Activated naive CD4-positive, alpha-beta T cell treated with anti-CD3 and anti-CD28 coated beads, Interleukin-2, amount 50 U/mL, for 16 hours (primary cell): ENCODE measurements around the gene SH2B3.
"Not testable (repeated sequence)": the region's sequence is repeated elsewhere in the genome, so short reads cannot be mapped to it uniquely, and the experiment has no call there.

Experiments used
- DNase-seq: peaks from one replicate; pipeline ENCODE4 v3.0.0-alpha.2; 2020

SH2B3 gene

DNA sequence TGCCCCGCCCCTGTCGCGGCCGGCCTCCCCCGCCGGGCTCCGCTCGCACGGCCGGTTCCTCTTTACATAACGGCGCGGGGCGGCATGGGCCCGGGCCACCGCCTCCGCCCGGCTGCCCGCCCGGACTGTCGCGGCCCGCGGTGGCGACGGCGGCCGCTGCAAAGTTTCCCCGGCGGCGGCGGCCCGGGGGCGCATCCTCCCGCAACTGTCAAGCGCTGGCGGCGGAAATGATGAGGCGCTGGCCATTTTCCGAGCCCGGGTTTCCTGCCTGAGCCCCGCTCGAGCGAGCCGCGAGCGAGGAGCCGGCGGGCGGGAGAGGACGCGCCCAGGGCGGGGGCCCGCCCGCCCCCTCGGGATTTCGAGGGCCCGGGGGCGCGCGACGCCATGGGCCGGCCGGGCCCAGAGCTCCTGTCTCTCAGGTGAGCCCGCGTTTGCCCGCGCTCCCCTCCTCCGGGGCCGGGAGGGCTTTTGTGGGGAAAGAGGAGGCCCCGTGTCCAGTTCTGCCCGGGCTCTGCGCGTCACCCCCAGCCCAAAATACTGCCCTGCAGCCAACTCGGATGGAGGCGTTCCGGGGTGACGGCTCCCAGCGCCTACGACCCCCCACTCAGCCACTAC, at the start of gene SH2B3:
Gene SH2B3, plus strand, starts transcription at position 65 of the 615 bp plus-strand sequence. CDS start 12,223 bp downstream, outside the sequence.
- peak; percentile 78 for DNase-seq

DNA sequence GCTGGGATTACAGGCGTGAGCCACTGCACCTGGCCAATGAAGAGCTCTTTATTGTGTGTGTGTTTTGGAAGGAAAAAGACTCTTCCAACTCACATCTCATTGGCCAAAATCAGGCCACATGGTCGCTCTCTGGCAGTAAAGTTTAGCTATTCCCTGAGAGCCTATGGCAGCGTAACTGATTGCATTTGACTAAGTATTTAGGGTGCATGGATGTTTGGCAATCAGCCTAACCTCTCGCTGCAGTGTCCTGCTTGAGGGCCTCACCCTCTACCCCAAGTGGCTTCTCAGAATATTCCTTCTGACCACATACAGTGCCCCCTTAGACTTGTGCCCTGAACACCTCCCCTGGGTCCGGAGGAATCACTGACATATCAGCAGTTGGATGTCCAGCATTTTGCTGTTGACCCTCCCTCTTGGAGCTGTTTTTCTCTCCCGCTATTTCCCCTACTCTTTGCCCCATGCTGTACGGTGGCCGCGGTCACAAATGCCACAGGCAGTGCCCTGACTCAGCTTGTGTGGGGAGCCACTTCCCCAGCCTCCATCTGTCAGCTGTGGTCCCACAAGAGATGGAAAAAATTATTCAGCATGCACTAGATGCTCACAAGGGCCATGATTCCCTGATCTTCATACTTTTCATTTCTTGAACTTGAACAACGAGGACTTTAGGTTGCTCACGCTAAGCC, 46.4 kb upstream of the SH2B3 start:
- DNase-seq, result peak; percentile 22

DNA sequence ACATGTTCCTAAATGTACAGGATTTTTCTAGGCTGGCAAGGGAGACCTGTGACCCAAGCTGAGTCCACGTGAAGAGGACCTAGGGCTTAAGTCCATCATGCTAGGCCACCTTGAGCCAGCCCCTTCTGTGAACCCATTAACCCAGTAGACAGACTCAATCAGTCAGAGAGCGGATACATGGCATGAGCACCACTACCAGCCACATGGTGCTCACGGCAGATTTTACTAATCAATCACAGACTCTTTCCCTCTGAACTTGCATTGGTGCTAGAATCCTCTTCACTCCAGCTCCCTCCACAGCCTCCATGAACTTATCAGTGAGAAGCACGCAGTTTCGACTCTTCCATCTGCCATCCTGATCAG, 45.8 kb upstream of the SH2B3 start:
- no peak for DNase-seq

DNA sequence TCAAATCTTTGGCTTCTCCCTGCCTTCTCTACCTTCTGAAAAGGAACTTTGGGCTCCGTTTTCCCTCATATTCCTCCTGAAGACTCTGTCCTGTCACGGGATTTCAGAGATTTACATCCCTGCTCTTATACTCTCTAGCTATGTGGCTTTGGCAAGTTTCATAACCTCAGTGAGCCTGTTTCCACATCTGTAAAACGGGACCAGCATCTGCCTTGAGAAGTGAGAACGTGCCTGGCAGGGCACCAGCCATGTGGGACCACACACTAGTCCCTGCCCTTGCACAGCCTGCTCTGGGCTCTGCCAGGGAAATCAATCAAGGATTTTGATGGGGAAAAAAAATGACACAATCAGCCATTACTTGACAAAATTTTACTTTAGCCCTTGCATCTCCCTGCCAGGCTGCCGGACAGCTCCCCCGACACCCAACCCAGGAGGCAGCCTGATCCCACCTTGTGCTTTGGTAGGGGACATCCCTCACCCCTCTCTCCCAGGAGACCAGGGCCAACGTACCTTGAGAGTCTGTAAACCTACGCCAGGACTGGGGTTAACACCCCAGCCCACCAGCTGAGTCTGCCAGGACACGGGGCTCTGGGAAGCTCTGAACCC, 45.3 kb upstream of the SH2B3 start:
- DNase-seq, result no peak

DNA sequence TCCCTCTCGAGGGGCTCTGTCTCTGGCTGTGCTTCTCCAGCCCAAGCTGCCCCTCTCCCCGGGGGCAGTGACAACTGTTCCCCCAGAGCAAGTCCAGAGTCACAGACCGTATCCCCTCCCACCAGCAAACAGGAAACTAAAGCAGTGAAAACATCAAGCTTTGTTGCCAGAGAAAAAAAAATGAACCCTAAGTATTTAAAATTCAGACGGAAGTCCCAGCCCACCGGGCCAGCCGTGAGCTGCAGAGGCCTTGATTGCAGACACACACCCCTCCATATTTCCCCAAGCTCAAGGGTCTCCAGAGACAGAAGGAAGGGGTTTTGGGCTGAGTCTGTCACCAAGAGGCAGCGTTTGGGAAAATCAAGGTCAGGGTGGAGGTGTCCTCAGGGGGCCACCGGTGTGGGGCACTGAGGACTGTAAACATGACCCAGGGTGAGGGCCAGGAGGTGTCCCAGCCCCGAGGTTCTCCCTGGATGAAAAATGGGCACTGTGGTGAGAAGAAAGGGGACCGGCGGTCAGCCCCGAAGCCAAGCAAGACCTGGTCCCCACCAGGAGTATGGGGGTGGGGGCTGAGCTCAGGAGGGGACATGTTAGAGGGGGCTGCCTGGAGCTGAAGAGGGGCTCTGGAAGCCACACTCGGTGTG, 44.5 kb upstream of the SH2B3 start:
- DNase-seq, result no peak

DNA sequence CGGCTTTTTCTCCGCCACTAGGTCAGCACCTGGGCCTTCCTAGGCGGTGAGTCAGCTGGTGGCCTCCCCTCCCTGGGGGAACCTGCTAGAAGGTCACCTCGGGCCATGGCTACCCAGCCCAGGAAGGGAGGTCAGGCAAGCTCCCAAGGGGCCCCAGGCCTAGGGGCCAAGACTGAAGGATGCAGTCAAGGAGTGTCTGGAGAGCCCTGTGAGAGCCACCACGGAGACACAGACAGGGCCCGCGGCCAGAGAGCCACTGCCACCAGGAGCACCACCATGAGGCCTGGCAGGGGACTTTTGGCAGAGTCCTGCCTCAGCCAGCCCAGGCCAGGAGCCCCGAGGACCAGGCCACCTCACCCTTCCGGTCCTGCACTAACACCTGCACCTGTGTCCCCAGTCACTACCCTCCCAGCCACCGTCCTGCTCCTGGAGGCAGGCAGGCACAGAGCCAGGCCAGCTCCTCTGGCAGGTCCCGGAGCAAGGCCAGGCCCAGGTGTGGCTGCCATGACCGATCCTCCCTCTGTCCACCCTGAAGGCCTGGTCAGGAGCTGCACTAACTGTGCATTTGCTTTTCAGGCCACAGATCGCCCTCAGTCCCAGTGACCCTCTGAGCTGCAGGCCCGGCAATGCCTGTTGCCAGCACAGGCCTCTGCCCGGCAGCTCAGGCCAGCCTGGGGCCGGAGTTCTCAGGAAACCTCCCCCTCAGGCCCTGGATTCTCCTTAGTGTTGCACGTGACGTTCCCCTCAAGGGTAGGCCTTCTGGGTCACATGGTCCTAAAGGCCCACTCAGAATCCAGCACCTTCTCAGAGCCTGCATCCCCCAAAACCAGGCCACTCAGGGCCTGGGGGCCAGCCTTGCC, 43.8 kb upstream of the SH2B3 start:
- no peak for DNase-seq

DNA sequence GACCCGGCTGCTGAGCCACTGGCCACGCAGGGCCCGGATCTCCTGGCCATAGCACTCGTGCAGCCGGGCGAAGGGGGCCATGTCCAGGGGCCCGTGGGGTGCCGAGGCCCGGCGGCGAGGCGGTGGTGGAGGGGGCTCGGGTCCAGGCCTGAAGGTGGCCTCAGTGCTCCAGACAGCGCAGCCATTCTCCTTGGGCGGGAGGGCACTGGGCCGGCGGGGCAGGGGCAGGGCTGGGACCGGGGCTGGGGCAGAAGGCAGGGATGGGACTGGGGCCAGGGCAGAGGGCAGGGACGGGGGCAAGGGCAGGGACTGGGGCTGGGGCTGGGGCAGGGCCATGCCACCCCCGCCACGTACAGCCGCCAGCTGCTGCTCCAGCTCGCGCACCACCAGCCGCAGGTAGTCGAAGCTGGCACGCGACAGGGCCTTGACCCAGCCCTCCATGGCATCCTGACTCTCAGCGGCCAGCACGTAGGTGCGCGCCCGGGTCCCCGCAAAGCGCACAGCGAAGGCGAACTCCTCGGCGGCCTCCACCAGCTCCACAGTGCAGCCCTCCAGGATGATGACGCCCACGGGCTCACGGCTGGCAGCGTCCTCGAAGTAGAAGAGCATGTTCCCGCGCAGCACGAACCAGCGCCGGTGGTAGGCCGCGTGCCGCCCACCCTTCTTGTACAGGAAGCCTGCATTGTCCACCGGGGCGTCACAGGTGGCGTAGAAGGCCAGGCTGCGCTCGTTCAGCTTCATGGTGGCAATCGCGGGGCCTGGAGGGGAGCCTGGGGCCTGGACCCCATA, 42.8 kb upstream of the SH2B3 start:
- DNase-seq, result no peak

DNA sequence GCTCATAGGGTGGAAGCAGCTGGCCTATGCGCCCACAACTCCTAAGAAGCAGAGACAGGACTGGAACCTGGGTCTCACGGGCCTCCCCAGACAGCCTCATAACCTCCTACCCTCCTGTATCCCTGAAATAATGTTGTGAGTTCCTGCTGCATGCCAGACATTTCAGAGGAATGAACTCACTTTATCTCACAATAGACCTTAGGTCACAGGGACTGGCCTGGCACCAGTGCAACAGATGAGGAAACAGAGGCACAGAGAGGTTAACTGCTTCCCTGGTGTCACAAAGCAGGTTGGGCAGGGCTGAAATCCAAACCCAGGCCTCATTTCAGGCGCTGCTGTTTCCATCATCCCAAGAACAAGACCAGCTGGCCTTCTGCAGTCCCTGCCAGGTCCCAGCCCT, 42.1 kb upstream of the SH2B3 start:
- no peak for DNase-seq

DNA sequence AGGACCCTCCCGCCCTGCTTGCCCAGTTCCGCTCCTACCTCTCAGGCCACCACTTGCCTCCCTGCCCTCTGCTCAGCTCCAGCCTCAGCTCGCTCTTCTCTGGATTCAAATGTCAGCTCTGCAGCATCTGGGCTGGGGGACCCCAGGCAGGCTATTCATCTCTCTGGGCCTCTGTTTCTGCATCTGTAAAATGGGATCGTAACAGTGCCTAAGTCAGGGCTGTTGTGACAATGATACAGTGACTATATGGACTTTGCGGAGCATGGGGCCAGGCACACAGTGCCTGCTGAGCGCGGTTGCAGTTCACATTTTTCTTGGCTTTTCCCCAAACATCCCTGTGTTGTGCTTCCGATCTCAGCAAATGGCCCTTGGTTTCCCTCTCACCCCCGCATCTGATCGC, 39.6 kb upstream of the SH2B3 start:
- no peak for DNase-seq

DNA sequence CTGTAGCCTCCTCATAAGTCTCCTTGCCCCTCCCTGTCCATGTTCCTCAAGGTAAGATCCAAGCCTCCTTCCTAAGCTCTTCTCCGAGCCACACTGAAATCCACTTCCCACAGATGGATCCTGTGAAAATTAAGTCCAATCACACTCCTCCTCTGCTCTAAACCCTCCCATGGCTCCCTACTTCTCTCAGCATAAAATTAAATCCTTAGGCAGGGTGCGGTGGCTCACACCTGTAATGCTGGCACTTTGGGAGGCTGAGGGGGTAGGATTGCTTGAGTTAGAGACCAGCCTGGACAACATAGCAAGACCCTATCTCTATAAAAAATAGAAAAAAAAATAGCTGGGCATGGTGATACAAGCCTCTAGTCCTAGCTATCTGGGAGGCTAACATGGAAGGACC, 39.1 kb upstream of the SH2B3 start:
- DNase-seq, result no peak

DNA sequence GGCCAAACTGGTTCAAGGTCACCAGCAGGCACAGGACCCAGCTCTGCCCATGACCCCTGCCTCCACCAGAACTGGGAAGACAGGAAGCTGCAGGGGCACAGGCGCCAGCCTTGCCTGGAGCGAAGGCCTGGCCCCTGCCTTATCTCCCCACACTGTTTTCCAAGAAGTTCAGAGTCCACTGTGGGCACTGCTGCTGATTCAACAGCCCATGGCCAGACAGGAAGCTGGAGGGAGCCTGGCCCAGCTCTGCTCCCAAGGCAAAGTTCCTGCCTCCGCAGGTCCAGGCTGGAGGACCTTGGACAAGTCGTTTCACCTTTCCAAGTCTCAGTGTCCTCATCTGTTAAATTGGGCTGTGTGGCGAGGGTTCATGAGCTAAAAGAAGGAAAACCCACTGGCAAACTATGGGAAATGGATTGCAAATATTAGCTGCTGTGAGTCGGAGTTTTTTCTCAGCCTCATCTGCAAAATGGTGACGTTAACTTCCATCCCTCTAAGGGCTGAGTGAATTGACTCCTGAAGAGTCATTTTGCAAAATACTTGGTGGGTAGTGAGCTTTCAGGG, 38.0 kb upstream of the SH2B3 start:
- DNase-seq, result no peak

DNA sequence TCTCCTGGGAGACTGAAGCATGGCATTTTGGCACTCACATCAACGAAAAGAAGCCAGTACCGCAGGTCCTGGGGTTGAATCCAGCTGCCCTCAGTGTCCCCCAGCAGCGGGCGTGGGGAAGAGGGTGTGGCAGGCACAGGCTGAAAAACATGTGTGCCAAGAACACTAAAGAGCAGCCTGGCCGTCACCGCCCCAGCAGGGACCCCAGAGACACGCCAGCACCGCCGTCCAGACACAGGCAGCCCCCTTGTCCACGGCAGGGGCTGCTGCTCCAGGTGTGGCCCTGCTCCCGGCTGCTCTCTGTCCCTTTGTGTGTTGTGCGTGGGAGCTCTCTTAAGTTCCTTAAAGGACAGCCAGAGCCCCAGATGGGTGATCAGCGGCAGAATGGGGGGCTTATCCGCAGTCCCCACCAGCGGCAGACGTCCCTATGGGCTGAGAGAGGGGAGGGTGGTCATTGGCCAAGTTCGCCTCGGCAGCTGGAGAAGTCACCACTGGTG, 37.4 kb upstream of the SH2B3 start:
- no peak for DNase-seq

DNA sequence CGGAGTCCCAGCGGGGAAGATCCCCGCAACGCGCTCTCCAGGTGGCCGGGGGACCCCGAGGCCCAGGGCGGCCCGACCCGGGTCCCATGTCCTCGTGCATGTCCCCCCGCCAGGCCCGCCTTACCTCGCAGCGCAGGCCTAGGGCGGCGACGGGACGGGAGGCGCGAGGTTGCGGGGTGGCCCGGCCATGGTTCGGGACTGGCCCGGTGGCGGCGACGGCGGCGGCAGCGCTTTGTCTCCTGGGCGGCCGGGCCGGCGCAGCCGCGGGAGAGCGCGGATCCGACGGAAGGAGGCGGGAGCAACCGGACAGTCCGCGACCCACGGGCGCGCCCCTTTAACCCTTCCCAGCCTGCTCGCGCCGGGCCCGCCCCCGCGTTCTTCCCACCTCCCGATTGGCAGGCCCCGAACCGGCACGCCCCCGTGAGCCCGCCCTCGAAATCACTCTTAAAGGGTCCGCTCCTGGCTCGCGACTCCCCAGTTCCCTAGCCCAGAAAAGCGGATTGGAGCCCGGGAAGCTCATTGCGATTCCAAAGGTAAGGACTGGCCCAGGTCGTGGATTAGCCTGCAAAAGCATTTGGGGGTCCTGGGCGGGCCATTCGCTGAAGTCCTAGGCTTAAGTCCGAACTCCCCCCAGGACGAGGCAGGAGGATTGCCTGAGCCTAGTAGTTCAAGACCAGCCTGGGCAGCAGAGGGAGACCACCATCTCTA, 36.8 kb upstream of the SH2B3 start, which contains the start of gene PHETA1:
Gene PHETA1, minus strand, starts transcription at position 308 of the 708 bp plus-strand sequence. CDS start 5,668 bp downstream, outside the sequence.
- DNase-seq, result peak; percentile 84

DNA sequence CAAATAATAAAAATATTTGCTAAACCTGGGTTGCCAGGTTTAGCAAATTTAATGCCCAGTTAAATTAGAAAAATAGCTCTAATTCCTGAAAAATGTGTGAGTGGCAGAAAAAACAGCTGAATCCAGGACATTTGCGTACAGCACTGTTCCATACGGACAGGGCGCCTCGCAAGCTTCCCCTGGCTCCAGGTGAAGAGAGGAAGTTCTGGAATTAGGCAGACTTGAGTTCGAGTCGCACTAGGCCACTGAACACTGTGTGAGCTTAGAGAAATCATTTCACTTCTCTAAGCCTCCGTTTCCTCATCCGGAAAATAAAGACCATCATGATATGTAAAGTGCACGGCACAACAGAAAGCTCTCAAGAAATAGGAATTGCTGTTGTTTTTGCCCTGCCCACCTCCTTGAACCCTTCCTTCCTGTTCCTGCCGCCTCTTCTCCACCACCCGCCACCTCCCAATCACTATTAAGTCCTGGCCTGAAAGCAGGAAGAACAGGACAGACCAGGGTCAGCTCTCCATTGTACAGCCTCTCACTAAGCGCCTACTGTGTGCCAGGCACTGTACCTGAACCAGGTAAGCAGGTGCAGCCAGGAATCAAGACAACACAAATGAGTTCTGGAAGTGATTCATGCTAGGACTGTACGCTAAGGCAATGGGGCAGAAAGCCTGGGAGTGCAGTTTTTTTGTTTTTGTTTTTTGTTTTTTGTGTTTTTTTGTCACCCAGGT, 36.1 kb upstream of the SH2B3 start:
- no peak for DNase-seq

DNA sequence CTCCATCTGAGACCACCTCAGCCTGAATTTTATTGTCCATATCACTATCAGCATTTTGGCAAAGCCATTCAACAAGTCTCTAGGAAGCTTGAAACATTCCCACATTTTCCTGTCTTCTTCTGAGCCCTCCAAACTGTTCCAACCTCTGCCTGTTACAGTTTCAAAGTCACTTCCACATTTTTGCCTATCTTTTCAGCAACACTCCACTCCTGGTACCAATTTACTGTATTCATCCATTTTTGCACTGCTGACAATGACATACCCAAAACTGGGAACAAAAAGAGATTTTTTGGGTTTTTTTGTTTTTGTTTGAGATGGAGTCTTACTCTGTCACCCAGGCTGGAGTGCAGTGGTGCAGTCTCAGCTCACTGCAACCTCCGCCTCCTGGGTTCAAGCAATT, 32.5 kb upstream of the SH2B3 start:
- not testable (repeated sequence) for DNase-seq

DNA sequence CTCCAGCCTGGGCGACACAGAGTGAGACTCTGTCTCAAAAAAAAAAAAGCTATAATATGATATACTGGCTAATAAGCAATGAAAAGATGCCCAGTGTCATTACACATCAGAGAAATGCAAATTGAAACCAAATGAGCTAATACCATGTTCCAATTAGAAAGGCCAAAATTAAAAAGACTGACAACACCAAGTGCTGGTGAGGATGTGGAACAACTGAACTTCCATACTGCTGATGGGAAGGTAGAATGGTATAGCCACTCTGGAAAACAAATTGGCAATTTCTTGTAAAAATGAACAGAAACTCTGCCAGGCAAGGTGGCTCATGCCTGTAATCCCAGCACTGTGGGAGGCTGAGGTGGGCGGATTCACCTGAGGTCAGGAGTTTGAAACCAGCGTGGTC, 28.3 kb upstream of the SH2B3 start:
- no peak for DNase-seq

DNA sequence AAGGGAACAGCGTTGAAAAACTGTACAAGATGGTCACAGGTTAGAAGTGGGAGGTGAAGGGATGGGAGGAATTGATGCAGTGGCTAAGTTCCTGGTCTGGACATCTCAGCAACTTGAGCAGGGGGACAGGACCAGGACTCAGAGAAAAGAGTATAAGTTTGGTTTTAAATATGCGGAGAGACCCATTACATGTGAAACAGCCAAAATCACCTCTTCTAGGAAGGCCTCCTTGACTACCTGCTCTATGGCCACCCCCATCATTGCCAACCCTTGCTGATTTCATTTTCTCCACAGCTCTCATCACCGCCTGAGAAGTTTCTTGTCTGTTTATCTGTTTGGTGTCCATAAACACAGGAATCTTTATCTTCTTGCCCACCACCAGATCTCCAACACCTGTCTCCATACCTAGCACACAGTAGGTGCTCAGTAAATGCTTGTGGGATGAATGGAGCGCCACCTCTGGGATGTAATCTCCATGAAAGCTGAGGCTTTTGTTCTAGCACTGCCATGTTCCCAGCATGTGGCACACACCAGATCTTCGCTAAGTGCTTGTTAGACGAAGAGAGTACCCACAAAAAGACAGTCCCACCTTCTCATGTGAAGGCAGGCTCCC, 25.7 kb upstream of the SH2B3 start:
- no peak for DNase-seq

DNA sequence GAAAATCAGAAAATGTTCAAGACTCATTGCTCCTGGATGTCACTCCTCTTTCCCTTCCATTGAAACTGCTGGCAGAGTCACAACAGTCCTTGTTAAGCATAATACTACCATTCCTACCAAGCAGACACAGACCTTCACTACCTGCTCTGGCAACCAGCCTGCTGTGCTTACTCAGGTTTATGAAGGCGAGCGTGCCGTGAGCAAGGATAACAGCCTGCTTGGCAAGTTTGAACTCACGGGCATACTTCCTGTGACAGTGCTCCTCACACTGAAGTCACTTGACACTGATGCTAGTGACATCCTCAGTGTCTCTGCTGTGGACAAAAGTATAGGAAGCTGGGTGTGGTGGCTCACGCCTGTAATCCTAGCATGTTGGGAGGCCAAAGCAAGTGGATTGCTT, 21.1 kb upstream of the SH2B3 start:
- DNase-seq, result no peak

DNA sequence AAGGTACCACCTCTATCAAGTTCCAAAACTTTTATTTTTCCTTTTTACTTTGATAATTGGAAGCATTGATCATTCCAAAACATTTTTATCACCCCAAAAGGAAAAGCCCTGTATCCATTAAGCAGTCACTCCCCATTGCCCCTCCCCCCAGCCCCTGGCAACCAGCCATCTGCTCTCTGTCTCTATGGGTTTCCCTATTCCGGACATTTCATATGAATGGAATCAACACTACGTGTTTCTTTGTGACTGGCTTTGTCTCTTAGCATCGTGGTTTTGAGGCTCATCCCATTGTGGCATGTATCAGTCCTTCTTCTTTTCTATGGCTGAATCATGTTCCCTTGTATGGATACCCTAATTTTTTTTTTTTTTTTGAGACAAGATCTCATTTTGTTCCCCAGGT, 18.8 kb upstream of the SH2B3 start:
- DNase-seq, result no peak
